Measurements from ENCODE around the gene DOCK6.

- no peak for TF ChIP-seq CTCF (IDR thresholded peaks at IDR 0.05; ENCODE audit: poor library complexity, severe bottlenecking)
- TF ChIP-seq MXI1 (conservative IDR thresholded peaks at IDR 0.05; ENCODE audit: poor library complexity, severe bottlenecking): no peak
Measured at GRCh38 chr19:11164879-11165406, 97.4 kb downstream of the DOCK6 start.

All from neural cell (in vitro differentiated cells).